Measurements from ENCODE around the gene CARD10. TPM values are rescaled to one million over a fixed set of nuclear protein-coding genes. Genes with fewer than 3 reads are reported as not detected.

CARD10 gene
- total RNA-seq, 1 experiment from 2014 or later = 0.26 TPM

DNA sequence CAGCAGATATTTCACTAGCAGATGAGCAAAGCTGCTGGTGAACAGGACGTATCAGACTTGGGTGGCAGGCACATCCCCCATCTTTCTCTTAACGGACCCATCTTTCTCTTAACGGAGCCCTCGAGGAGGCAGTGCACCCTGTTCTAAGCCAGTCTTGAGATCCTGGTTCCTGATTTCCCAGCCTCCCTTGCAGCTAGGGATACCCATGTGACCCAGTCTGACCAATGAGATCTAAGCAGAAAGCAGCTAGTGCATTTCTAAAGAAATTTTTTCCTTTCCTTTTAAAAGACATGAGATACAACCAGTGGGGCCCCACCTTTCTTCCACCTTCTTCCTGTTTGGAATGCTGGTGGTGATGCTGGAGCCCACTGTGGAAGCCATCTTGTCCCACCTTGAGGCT, 78.3 kb downstream of the CARD10 start:
- no peaks in the 10 kb centered on the region for H3K4me1 ChIP-seq (ENCODE audit: insufficient read depth, low read length, poor library complexity, severe bottlenecking)
- TF ChIP-seq, protein P1, sequence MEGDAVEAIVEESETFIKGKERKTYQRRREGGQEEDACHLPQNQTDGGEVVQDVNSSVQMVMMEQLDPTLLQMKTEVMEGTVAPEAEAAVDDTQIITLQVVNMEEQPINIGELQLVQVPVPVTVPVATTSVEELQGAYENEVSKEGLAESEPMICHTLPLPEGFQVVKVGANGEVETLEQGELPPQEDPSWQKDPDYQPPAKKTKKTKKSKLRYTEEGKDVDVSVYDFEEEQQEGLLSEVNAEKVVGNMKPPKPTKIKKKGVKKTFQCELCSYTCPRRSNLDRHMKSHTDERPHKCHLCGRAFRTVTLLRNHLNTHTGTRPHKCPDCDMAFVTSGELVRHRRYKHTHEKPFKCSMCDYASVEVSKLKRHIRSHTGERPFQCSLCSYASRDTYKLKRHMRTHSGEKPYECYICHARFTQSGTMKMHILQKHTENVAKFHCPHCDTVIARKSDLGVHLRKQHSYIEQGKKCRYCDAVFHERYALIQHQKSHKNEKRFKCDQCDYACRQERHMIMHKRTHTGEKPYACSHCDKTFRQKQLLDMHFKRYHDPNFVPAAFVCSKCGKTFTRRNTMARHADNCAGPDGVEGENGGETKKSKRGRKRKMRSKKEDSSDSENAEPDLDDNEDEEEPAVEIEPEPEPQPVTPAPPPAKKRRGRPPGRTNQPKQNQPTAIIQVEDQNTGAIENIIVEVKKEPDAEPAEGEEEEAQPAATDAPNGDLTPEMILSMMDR (conservative IDR thresholded peaks at IDR 0.05; ENCODE audit: low read depth, low read length) = no peak
- TF ChIP-seq EZH2 (IDR thresholded peaks at IDR 0.05; ENCODE audit: borderline replicate concordance, low read depth, low read length, poor library complexity, severe bottlenecking) = no peak
- no peaks in the 10 kb centered on the region for H3K36me3 ChIP-seq (ENCODE audit: insufficient read depth, low read length, poor library complexity, severe bottlenecking)
- H3K27ac ChIP-seq (ENCODE audit: low read depth, low read length, poor library complexity, severe bottlenecking) = no peak overlapping the region
- peaks cover 18% of the 10 kb centered on the region for H3K27me3 ChIP-seq (replicated peaks; ENCODE audit: insufficient read depth, low read depth, low read length, poor library complexity)
- no TSS peak for BruUV-seq (replicated peaks)
- intact Hi-C loops (cut with micrococcal nuclease; ENCODE audit: unreplicated experiment) = no loop called here
- POLR2A ChIA-PET (ENCODE audit: low non-redundant PET) = no interaction called here
- H3K9me3 ChIP-seq (ENCODE audit: low read depth, low read length, poor library complexity, severe bottlenecking) = no peaks in the 10 kb centered on the region
- H3K4me3 ChIP-seq (ENCODE audit: low read depth, low read length, poor library complexity, severe bottlenecking) = no peak overlapping the region
- DNase-seq (ENCODE audit: low spot score) = no peak
- CTCF ChIA-PET = interaction anchor here (0.6 to 0.7 kb wide), 2 partner anchors 14 to 104 kb away, joined by 6 to 10 read pairs; no protein-coding TSS in a partner anchor

Other genes starting within 250 kb of the CARD10 start
- gene CYTH4, start 236.9 kb downstream of the CARD10 start, total RNA-seq (2021) = not detected in 2 replicates
- gene ELFN2, start 91.9 kb downstream of the CARD10 start, total RNA-seq (2021) = not detected in 2 replicates
- not detected in 2 replicates for gene MFNG, start 33.0 kb downstream of the CARD10 start, total RNA-seq (2021)
- gene CDC42EP1, start 41.1 kb upstream of the CARD10 start, total RNA-seq (2021) = 1.1 and 1.6 TPM in 2 replicates
- not detected in 2 replicates for gene LGALS2, start 60.7 kb upstream of the CARD10 start, total RNA-seq (2021)
- 74.6 and 79.4 TPM in 2 replicates for gene GGA1, start 89.4 kb upstream of the CARD10 start, total RNA-seq (2021)
- 12.9 and 22.7 TPM in 2 replicates for gene SH3BP1, start 120.3 kb upstream of the CARD10 start, total RNA-seq (2021)
- 57.3 and 63.5 TPM in 2 replicates for gene PDXP, start 139.3 kb upstream of the CARD10 start, total RNA-seq (2021)
- 269 and 322 TPM in 2 replicates for gene LGALS1, start 156.2 kb upstream of the CARD10 start, total RNA-seq (2021)
- 51.9 and 52.9 TPM in 2 replicates for gene NOL12, start 166.9 kb upstream of the CARD10 start, total RNA-seq (2021)
- gene TRIOBP, start 177.6 kb upstream of the CARD10 start, total RNA-seq (2021) = 28.7 and 35.1 TPM in 2 replicates

Data from A673 (cell line).